Psoas muscle (tissue), 8 donors: Measurements from ENCODE around the gene IL23R. TPM values are rescaled to one million over a fixed set of nuclear protein-coding genes. Genes with fewer than 3 reads are reported as not detected.

Experiments used
- ATAC-seq, 4 donors: fragments of 200-7000 bp; cut with Tn5 transposase; one replicate each; pipeline ENCODE4 v1.9.1; 2020; ENCODE audit warnings: moderate library complexity in 3 of 4, mild to moderate bottlenecking in 2 of 4
- DNase-seq, 2 donors: peaks; one replicate each; pipeline ENCODE4 v3.0.0-alpha.2; 2020
- H3K27ac ChIP-seq: fragments of 200-600 bp; one replicate; pipeline ENCODE4 v1.8.0; 2022
- H3K27me3 ChIP-seq, 3 donors: fragments of 200-600 bp in 1 of 3; one replicate each; pipeline versions ENCODE4 v1.6.1 to v1.8.0; 2013 to 2022; ENCODE audit warnings: low read length in 2 of 3, mild to moderate bottlenecking in 2 of 3, moderate library complexity in 1 of 3; ENCODE audit not compliant: insufficient read depth in 3 of 3
- H3K36me3 ChIP-seq, 2 donors: fragments of 200-600 bp in 1 of 2; one replicate each; pipeline versions ENCODE4 v1.6.1 to v1.8.0; 2013 to 2022; ENCODE audit warnings: low read depth in 1 of 2, mild to moderate bottlenecking in 1 of 2, moderate library complexity in 1 of 2; ENCODE audit not compliant: insufficient read depth in 1 of 2
- H3K4me1 ChIP-seq: fragments of 200-600 bp; one replicate; pipeline ENCODE4 v1.8.0; 2022
- H3K4me3 ChIP-seq: fragments of 200-600 bp; one replicate; pipeline ENCODE4 v1.8.0; 2022; ENCODE audit warnings: mild to moderate bottlenecking
- H3K9me3 ChIP-seq: fragments of 200-600 bp; one replicate; pipeline ENCODE4 v1.8.0; 2022
- WGBS, 3 donors: extraction: QIAGEN DNeasy Blood & Tissue Kit; methylation state at CpG; one replicate each; pipeline versions ENCODE4 v1.1.6 to v1.1.7; 2013; 5-methylcytosine and 5-hydroxymethylcytosine counted together
- intact Hi-C, 2 donors: fragments of 100-400 bp; cut with DNase I; formaldehyde crosslinking; loops; one replicate each; pipeline versions ENCODE4 v1.11.0 to v1.14.2; 2022
- polyA plus RNA-seq, 3 donors: library from polyadenylated mRNA; stranded (reverse); fragments of 200-250 nt; gene quantifications; one replicate each; pipeline ENCODE4 v1.2.3, GENCODE V29; 2013
- total RNA-seq, 4 donors: library from RNA; stranded (reverse); fragmentation: NEBNext Ultra II Directional in 2 of 4; extraction: Animal tissue kit (Norgen Biotek cat#: 25700) in 2 of 4; gene quantifications; one replicate each; pipeline versions ENCODE4 v1.2.1 to v1.2.4, GENCODE V29; 2021 to 2023
- TF ChIP-seq, protein P1 (sequence below): fragments of 200-600 bp; IDR thresholded peaks from one replicate; pipeline ENCODE4 v1.8.0; 2022; ENCODE audit warnings: antibody characterized with exemption
- donor health status: healthy with polysubstance abuse.
- donor health status: DM: no; HTN: no; CAD: no; lungs with moderate emphysema.
- donor health status: Bipolar disorder and iron deficiency.
- donor health status: healthy.
- donor health status: DM: yes; HTN: yes; CAD: no.
- donor health status: DM: no; HTN: no; CAD: no.
- donor health status: DM: no; HTN: no; CAD: no.
- donor health status: DM: yes; HTN: yes; CAD: no.

Gene IL23R
- total and polyA plus RNA-seq, 7 donors: not detected

DNA sequence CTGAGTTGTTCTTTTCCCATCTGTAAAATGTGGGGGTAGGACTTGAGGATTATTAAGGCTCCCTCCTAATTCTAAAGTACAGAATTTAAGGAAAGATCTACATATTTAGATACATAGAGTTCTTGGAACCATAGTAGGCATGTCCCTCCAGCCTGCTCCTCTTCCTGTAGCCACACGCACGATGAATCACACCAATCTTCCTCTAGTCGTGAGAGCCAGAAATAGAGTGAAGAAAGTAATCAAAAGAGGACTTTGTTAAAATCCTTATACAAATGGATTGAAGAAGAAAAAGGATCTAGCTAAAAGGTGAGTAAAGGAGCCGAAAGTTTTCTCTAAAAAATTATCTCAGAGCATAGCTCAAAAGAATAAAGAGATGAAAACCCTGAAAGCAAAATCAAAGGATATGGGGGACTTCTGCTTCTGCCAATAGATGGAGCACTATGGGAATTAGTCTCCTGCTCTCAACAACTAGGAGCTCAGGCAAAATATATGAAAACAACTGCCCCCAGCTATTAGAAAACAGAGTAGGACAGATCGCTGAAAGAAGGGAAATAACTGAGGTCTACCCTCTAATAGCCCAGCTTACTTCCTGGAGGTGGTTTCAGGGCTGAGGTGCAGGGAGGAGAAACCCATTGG, 40.0 kb upstream of the IL23R start:
- 52 to 70% (median 60%) methylated on average over 5 of the region's 5 CpGs for WGBS, 3 donors
- H3K4me3 ChIP-seq: no peak overlapping the region
- intact Hi-C loops: no loop called here
- DNase-seq (no peak), ATAC-seq (no peak)
- H3K36me3 ChIP-seq: no peaks in the 10 kb centered on the region
- H3K27ac ChIP-seq: no peak overlapping the region
- TF ChIP-seq, protein P1, sequence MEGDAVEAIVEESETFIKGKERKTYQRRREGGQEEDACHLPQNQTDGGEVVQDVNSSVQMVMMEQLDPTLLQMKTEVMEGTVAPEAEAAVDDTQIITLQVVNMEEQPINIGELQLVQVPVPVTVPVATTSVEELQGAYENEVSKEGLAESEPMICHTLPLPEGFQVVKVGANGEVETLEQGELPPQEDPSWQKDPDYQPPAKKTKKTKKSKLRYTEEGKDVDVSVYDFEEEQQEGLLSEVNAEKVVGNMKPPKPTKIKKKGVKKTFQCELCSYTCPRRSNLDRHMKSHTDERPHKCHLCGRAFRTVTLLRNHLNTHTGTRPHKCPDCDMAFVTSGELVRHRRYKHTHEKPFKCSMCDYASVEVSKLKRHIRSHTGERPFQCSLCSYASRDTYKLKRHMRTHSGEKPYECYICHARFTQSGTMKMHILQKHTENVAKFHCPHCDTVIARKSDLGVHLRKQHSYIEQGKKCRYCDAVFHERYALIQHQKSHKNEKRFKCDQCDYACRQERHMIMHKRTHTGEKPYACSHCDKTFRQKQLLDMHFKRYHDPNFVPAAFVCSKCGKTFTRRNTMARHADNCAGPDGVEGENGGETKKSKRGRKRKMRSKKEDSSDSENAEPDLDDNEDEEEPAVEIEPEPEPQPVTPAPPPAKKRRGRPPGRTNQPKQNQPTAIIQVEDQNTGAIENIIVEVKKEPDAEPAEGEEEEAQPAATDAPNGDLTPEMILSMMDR: no peak
- H3K9me3 ChIP-seq: no peaks in the 10 kb centered on the region
- H3K4me1 ChIP-seq: no peaks in the 10 kb centered on the region
- H3K27me3 ChIP-seq: no peaks in the 10 kb centered on the region

DNA sequence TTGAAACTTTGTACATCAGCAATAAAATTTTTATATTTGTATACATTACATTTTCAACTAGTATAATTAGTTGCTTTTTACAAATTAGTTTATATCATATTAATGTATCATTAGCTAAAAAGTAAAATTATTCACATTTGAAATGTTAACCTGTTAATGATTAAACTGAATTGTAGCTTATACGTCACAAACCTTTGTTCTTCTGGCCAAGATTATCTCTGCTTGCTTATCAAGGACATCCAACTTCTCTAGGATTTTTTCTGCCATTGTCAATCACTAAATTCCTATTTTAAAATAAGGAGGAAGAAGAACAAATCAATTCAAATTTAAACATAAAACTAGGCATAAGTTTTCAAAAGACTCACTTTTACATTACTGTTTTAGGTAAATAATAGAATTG, 39.3 kb upstream of the IL23R start:
- no peaks in the 10 kb centered on the region for H3K27me3 ChIP-seq
- no peaks in the 10 kb centered on the region for H3K4me1 ChIP-seq
- intact Hi-C loops: no loop called here
- H3K27ac ChIP-seq: no peak overlapping the region
- ATAC-seq (no peak), DNase-seq (no peak)
- TF ChIP-seq, protein P1: no peak
- no peak overlapping the region for H3K4me3 ChIP-seq
- 80 to 89% (median 82%) methylated on average over 1 of the region's 1 CpG for WGBS, 3 donors
- H3K36me3 ChIP-seq: no peaks in the 10 kb centered on the region
- H3K9me3 ChIP-seq: no peaks in the 10 kb centered on the region

DNA sequence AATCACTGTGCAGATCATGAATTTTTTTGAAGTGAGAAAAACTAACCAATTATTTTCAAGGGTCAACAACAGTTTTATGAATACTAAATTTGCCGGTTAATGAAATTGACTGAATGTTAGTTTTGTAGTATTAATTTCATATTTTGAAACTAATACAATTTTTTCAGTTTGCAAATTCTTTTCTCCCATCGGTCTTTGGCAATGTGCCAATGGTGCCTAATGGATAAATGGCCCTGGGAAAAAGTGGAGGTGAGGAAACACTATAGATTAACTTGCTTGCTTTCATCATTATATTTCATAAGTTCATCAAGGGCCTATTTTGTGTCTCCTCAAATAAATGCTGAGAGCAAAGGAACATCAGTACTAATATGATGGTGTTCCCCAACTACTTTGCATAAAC, 35.6 kb upstream of the IL23R start:
- H3K9me3 ChIP-seq: no peaks in the 10 kb centered on the region
- no peak overlapping the region for H3K27ac ChIP-seq
- intact Hi-C loops: no loop called here
- TF ChIP-seq, protein P1: no peak
- WGBS, 3 donors: 49 to 52% (median 49%) methylated on average over 2 of the region's 2 CpGs
- no peaks in the 10 kb centered on the region for H3K4me1 ChIP-seq
- no peak overlapping the region for H3K4me3 ChIP-seq
- H3K27me3 ChIP-seq: no peaks in the 10 kb centered on the region
- H3K36me3 ChIP-seq: no peaks in the 10 kb centered on the region
- ATAC-seq (no peak), DNase-seq (no peak)

DNA sequence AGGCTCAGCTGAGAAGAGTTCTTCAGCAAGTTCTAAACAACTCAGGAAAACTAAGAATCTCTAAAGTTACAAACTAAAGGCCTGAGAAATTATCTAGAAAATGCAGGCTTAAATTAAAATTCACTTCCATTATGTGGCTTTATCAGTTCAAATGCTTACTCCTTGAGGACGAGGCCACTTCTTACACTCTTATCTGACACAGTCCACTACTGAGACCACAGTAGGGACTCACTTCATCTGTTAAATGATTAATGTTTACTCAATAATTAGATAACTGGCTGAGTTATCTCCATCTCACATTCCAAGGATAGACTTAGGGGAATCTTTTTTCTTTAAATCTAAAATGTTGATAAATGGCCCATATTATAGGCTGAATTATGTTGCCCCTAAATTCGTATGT, 33.1 kb upstream of the IL23R start:
- Histone ChIP-seq H3K9me3 (no peaks in the 10 kb centered on the region), H3K4me3 (no peak overlapping the region), H3K27ac (no peak overlapping the region), H3K4me1 (no peaks in the 10 kb centered on the region), H3K27me3 (no peaks in the 10 kb centered on the region), H3K36me3 (no peaks in the 10 kb centered on the region)
- no peak for DNase-seq
- 83 to 94% (median 92%) methylated on average over 2 of the region's 2 CpGs for WGBS, 3 donors
- no peak for ATAC-seq
- intact Hi-C loops: no loop called here
- TF ChIP-seq, protein P1: no peak

DNA sequence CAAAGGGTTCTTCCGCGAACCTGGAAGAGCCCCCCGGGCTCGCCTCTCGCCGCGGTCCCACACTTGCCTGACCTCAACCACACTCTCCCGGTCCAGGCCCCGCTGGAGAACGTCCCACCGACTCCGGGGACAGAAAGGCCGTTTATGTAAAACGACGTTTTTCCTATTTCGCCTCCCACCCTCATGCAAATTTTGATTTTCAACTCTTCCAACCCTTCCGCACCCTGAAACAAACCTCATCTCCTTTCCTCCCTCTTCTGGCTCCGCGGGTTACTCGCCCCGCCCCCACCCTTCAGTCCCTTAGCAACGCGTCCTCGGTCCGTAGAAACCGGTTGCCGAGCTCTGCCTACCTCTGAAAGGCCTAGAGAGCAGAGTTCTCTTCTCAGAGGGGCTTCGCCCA, 31.6 kb upstream of the IL23R start, which contains the start of gene C1orf141:
Gene C1orf141, minus strand, starts transcription at position 276 of the 400 bp plus-strand sequence. CDS start 7,730 bp downstream, outside the sequence.
- Histone ChIP-seq H3K4me3 (peak within 1 kb of the TSS; percentile 61), H3K27ac (no peak within 1 kb of the TSS), H3K36me3 (no peaks in the 10 kb centered on the region), H3K4me1 (no peaks in the 10 kb centered on the region), H3K9me3 (no peaks in the 10 kb centered on the region), H3K27me3 (no peaks in the 10 kb centered on the region)
- TF ChIP-seq, protein P1: no peak
- ATAC-seq (peak in 1 of 4 donors; percentile 51), DNase-seq (no peak)
- 7 to 15% (median 11%) methylated on average over 25 to 28 of the region's 28 CpGs for WGBS, 3 donors
- intact Hi-C loops: no loop called here
